Measurements from ENCODE around the gene GTPBP10.

DNA sequence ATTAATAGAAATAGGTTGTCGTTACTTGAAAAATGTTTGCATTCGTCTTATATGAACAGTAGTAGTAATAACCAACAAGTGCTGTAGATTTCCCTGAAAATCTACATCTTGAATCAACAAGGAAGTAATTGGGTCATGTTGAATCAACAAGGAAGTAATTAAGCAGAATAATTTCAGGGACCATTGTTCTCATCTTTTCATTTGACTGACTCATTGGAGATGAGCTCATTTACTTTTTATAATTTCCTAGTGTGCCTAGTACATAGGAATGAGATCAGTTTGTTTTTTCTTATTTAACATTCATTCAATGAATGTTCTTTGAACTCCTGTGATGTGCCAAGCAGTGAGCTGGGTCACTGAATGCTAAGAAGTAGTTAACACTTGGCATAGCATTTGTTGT is 65.0 kb downstream of the GTPBP10 start:
- TF ChIP-seq, protein P1, sequence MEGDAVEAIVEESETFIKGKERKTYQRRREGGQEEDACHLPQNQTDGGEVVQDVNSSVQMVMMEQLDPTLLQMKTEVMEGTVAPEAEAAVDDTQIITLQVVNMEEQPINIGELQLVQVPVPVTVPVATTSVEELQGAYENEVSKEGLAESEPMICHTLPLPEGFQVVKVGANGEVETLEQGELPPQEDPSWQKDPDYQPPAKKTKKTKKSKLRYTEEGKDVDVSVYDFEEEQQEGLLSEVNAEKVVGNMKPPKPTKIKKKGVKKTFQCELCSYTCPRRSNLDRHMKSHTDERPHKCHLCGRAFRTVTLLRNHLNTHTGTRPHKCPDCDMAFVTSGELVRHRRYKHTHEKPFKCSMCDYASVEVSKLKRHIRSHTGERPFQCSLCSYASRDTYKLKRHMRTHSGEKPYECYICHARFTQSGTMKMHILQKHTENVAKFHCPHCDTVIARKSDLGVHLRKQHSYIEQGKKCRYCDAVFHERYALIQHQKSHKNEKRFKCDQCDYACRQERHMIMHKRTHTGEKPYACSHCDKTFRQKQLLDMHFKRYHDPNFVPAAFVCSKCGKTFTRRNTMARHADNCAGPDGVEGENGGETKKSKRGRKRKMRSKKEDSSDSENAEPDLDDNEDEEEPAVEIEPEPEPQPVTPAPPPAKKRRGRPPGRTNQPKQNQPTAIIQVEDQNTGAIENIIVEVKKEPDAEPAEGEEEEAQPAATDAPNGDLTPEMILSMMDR (optimal IDR thresholded peaks at IDR 0.05 in 1 of 3, IDR thresholded peaks at IDR 0.05 in 1 of 3, conservative IDR thresholded peaks at IDR 0.05 in 1 of 3; ENCODE audit: extremely low read depth in 1 of 3, insufficient read depth in 2 of 3, low read length in 3 of 3), result no peak
- TF ChIP-seq EZH2 (IDR thresholded peaks at IDR 0.05; ENCODE audit: low read length), result no peak

Data from keratinocyte (primary cell).